ENCODE data around the gene HDAC8.

HDAC8 gene

GRCh38 chrX:72313707-72314641 is 258.7 kb downstream of the HDAC8 start:
- DNase-seq = no peak

DNA sequence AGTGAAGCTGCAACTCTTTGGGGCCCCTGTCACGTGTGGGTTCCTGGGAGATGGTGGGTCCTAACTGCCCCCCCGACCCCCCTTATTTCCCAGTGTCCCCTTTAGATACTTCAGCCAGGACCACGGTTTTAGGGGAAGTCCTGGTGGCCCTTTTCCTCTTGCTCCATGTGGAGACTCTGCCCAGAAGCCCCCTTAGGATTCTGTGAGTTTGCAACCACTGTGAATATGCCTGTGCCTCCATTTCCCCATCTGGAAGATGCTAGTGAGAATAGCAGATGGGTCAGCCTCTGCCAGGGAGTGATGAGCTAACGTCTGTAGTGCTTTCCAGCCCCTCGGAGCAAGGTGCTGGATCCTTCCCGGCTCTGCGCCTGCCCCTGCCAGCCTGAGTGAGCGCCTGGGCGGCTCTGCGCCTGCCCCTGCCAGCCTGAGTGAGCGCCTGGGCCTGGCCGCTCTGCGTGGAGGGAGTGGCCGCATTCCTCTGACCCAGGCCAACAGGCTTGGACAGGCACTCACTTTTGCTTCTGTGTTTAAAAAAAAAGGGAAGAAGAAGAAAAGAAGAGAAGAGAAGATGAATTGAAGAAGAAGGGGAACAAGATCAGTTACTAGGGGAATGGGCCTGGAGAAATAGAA is 260.2 kb downstream of the HDAC8 start:
- no peak for DNase-seq

- DNase-seq = no peak
These were observed 263.2 kb downstream of the HDAC8 start for GRCh38 chrX:72309297-72310071.

GRCh38 chrX:72308566-72309296 is 263.9 kb downstream of the HDAC8 start:
- no peak for DNase-seq

DNA sequence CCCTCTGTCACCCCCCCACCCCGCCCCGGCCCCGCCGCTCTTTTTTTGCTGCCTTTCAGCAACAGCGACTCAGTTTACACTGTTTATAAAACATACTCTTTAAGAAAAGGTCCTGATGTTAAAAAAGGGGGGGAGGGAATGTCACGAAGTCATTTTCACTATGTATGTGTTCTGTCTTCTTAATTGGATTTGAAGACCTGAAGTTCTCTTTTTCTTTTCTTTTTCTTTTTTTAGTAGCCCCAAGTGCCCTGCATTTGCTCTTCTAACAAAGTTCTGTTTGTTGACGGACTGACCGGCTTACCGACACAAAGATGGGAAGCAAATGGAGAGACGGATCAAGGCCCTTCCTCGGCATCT is 264.5 kb downstream of the HDAC8 start:
- no peak for DNase-seq

DNA sequence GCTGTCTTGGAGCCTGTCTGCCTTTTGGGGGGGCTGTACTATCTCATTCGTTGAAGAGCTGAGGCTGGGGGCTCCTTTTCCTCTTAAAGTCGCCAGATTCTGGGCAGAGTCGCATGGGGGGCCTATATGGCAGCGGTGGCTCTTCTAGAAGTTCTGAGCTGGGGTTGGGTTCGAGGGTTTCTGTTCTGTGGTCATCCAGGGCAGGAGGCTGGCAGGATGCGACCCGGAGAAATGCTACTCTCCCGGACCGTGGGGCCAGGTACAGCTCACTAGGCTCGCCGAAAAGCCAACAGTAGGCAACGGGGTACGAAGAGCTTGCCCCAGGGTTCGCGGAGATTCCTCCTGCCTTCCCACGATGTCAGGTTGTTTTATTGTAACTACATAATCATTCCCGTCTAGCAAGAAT is 265.0 kb downstream of the HDAC8 start:
- no peak for DNase-seq

DNA sequence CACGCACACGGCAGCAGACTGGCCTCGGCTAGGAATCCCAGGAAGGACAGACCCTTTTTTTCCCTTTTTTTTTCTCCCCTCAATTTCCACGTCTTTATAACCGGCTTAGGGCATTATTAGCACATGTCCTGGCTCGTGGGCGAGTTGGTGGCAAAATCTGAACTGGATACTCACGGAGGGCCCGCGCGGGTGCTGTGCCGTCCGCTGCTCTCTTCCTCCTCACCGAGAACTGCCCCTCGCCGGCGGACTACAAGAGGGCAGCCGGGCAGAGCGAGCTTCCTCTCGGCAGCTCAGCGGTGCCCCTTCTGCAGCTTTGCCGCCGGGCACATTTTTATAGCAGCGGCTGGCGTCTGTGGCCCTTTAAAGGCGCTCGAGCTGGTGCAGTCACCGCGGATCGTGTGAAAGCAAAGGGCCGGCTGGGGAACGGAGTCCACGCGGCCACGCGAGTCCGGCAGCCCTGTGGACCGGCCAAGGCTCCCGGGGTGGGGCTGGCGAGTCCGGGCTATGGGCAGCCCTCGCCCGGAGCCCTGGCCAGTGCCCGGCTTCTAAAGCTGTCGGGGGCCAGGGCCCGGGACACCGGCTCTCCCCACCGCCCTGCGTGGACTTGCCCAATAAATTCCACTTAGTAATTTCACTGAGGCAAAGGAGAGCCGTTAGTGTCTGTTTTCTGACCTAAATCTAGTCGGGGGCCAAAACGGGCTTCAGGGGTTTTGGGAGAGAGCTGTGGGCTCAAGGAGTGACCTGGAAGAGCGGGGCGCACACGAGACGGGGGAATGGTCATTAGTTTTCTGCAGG is 265.6 kb downstream of the HDAC8 start:
- DNase-seq = no peak

DNA sequence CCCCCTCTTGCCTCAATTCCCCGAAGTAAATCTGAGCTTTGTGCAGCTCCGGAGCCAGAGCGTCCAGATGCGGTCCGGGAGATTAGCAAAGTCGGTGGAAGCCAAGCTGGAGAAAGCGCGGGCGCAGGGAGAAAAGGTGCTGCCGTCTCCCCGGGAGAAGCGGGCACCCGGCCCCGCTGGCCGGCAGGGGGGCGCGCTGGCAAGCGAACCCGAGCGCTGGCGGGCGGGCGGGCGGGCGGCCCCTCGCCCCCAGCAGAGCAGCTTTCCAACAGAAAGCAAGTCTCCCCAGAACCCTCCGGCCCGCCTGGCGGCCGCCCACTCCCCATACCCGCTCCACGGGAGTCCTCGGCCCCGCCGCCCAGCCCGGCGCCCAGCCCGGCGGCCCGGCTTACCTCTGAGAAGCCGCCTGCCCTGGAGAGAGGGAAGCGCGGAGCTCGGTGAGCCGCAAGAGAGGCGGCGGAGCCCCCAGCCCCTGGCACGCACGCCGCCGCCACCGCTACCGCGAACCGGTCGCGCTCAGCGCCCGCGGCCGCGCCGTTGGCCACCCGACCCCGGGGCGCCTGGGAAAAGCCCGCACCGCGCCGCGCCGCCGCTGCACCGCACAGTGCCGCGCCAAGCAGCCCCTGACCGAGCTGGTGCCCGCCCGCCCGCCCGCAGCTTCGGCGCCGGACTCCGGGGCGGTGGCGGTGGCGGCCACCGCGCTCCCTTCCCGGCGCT is 266.4 kb downstream of the HDAC8 start:
- DNase-seq = no peak

- DNase-seq = no peak
These were observed 267.2 kb downstream of the HDAC8 start, which contains the start of gene CITED1 for GRCh38 chrX:72305286-72306084. TSS of gene CITED1 (minus strand) at chrX:72305914. CDS start at chrX:72302869, 3,045 bp downstream.

DNA sequence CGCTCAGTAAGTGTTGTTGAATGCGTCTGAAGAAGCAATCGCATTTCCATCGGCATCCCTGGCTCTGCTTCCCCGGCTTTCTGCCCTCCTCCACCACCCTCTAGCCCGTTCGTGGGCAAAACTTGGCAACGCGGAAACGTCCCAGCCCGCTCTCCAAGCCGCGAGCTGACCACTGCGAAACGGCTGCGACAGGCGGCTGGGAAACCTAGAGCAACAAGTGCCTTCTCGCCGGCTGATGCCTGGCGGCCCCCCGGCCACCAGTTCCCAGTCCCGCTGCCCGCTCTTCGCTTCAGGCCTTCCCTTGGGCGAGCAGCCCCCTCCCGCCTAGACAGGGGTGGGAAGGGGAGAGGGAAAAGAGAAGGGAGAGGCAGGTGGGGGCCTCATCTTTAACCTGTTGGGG is 267.8 kb downstream of the HDAC8 start:
- no peak for DNase-seq

DNA sequence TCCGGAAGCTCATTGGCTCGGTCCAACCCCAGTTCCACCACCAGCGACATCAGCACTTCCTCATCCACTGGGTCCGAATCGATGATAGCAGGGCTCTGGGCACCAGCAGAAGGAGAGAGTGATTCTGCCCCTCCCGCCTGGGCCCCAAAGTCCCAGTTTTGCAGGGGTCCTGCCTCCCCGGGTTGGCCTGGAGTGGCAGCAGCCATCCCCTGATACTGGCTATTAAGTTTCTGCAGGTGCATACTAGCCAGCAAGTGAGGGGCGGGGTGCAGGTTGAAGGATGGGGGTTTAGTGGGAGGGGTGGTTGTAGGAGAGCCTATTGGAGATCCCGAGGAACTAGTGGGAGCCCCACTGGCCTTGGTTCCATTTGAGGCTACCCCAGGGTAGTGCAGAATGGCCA is 270.9 kb downstream of the HDAC8 start:
- no peak for DNase-seq

GRCh38 chrX:72299891-72300630 is 272.6 kb downstream of the HDAC8 start:
- DNase-seq = no peak

GRCh38 chrX:72297953-72298730 is 274.5 kb downstream of the HDAC8 start:
- DNase-seq = no peak

GRCh38 chrX:72296991-72297390 is 275.7 kb downstream of the HDAC8 start:
- no peak for DNase-seq

DNA sequence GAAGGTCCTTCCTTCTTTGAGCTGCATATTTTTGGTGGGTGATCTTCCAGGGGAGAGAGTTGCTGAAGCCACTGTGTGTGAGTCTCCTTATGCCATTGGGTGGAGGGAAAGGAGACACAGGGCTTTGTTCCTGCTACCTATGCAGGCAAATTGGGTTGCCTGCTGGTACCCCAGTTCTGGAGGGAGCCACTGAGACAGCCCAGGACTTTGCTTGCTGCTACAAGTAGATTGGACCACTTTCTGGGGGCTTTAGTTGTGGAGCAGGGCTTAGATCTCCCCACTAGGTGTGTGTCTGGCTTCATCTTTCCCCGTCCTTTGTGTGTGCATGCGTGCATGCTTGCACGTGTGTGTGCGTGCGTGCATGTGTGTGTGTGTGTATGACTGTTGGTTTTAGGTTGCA is 276.9 kb downstream of the HDAC8 start:
- DNase-seq = no peak

DNA sequence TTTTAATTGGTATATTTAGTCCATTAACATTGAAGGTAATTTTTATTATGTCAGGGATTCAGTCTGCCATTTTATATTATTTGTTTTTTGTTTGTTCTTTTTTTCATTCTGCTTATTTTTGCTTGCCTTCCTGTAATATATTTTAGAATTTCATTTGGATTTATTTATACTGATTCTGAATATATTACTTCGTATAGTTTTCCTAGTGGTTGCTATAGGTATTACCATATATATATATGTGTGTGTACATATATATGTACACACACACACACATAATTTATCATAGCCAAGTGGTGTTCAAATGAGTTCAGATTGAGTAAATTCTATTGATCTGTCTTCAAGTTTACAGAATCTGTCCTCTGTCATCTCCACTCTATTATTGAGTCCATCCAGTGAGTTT is 278.1 kb downstream of the HDAC8 start:
- DNase-seq = no peak

DNA sequence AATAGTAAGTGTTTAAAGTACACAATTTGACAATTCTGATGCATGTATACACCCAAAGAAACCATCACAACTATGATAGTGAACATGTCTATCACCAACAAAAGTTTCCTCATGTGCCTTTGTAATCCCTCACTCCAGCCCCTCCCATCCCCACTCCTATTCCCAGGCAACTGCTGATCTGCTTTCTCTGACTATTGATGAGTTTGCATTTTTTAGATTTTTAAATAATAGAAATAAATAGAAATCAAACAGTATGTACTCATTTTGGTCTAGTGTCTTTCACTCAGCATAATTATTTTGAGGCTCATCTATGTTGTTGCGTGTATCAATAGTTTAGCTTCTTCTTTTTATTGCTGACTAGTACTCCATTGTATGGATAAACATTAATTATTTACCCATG is 290.3 kb downstream of the HDAC8 start:
- DNase-seq = no peak

DNA sequence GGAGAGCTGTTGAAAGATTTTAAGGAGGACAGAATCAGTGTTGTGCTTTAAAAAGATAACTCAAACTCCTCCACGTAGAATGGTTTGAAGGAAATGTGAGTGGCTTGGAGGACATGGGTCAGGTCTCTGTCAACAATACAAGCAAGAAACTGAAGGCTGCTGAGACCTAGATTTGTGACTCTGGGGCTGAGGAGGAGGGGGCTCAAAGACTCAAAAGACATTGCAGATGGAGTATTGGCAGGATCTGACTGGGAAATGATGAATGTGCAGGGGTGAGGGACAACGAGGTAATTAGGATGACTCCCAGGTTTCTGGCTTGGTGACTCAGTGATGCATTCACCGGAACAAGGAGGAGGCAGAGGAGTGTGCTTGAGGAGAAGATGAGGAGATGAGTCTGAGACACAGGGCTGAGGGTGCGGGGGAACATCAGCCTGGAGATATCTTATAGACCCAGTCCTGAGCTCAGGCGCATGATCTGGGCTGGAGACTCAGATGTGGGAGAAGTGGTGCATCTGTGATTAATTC is 292.3 kb downstream of the HDAC8 start:
- DNase-seq = no peak

All from activated gamma-delta T cell treated with Interleukin-2 at 50 U/mL for 16 hours (primary cell).